ENCODE measurements around the gene JUND.

JUND gene

GRCh38 chr19:18266771-18267686 lies 14.4 kb downstream of the JUND start:
- no peak for DNase-seq

- DNase-seq = no peak
Observed at GRCh38 chr19:18265582-18265981, 15.8 kb downstream of the JUND start.

- DNase-seq = no peak
Observed at GRCh38 chr19:18264971-18265540, 16.4 kb downstream of the JUND start.

- no peak for DNase-seq
Observed at GRCh38 chr19:18264137-18264854, 17.1 kb downstream of the JUND start.

- DNase-seq = no peak
Observed at GRCh38 chr19:18263324-18264136, 17.9 kb downstream of the JUND start.

- no peak for DNase-seq
Observed at GRCh38 chr19:18262917-18263316, 18.5 kb downstream of the JUND start.

GRCh38 chr19:18262144-18262543 lies 19.3 kb downstream of the JUND start:
- DNase-seq = no peak

- DNase-seq = no peak
Observed at GRCh38 chr19:18261474-18261873, 19.9 kb downstream of the JUND start.

- DNase-seq = no peak
Observed at GRCh38 chr19:18259893-18260292, 21.5 kb downstream of the JUND start.

GRCh38 chr19:18257503-18258470 lies 23.6 kb downstream of the JUND start:
- no peak for DNase-seq

GRCh38 chr19:18254546-18255503 lies 26.6 kb downstream of the JUND start:
- DNase-seq = no peak

GRCh38 chr19:18253716-18254115 lies 27.7 kb downstream of the JUND start:
- DNase-seq = no peak

GRCh38 chr19:18253130-18253529 lies 28.3 kb downstream of the JUND start:
- DNase-seq = no peak

- no peak for DNase-seq
Observed at GRCh38 chr19:18252370-18252717, 29.1 kb downstream of the JUND start.

GRCh38 chr19:18251587-18252369 lies 29.6 kb downstream of the JUND start:
- DNase-seq = peak; percentile 92

GRCh38 chr19:18249834-18250233 lies 31.6 kb downstream of the JUND start:
- no peak for DNase-seq

GRCh38 chr19:18245297-18245696 lies 36.1 kb downstream of the JUND start:
- DNase-seq = no peak

- no peak for DNase-seq
Observed at GRCh38 chr19:18239303-18239702, 42.1 kb downstream of the JUND start.

- peak; percentile 88 for DNase-seq
Observed at GRCh38 chr19:18234194-18234593, 47.2 kb downstream of the JUND start.
